Measurements from ENCODE around the gene MMP26.

MMP26 gene

GRCh38 chr11:4664786-4665185 lies 39.8 kb upstream of the MMP26 start:
- Histone ChIP-seq H3K4me3 (ENCODE audit: severe bottlenecking) (no peak overlapping the region), H3K9me3 (ENCODE audit: severe bottlenecking) (no peaks in the 10 kb centered on the region), H3K4me1 (ENCODE audit: insufficient read depth, poor library complexity, severe bottlenecking) (no peaks in the 10 kb centered on the region), H3K27ac (ENCODE audit: poor library complexity, severe bottlenecking) (no peak overlapping the region), H3K36me3 (ENCODE audit: low read depth) (no peaks in the 10 kb centered on the region), H3K27me3 (ENCODE audit: insufficient read depth, poor library complexity, severe bottlenecking) (no peaks in the 10 kb centered on the region)
- no peak for TF ChIP-seq CTCF (IDR thresholded peaks at IDR 0.05; ENCODE audit: poor library complexity, severe bottlenecking)
- no peak for ATAC-seq (ENCODE audit: low read depth)
- DNase-seq (ENCODE audit: low spot score), result no peak

- no peak for TF ChIP-seq CTCF (IDR thresholded peaks at IDR 0.05; ENCODE audit: poor library complexity, severe bottlenecking)
- ATAC-seq (ENCODE audit: low read depth) (no peak), DNase-seq (ENCODE audit: low spot score) (no peak)
- no peaks in the 10 kb centered on the region for H3K9me3 ChIP-seq (ENCODE audit: severe bottlenecking)
- no peak overlapping the region for H3K4me3 ChIP-seq (ENCODE audit: severe bottlenecking)
- H3K4me1 ChIP-seq (ENCODE audit: insufficient read depth, poor library complexity, severe bottlenecking), result no peaks in the 10 kb centered on the region
- no peaks in the 10 kb centered on the region for H3K36me3 ChIP-seq (ENCODE audit: low read depth)
- no peaks in the 10 kb centered on the region for H3K27me3 ChIP-seq (ENCODE audit: insufficient read depth, poor library complexity, severe bottlenecking)
- no peak overlapping the region for H3K27ac ChIP-seq (ENCODE audit: poor library complexity, severe bottlenecking)
Observed at GRCh38 chr11:4665424-4665823, 39.2 kb upstream of the MMP26 start.

- Histone ChIP-seq H3K9me3 (ENCODE audit: severe bottlenecking) (no peaks in the 10 kb centered on the region), H3K36me3 (ENCODE audit: low read depth) (no peaks in the 10 kb centered on the region), H3K4me3 (ENCODE audit: severe bottlenecking) (no peak overlapping the region), H3K27ac (ENCODE audit: poor library complexity, severe bottlenecking) (no peak overlapping the region), H3K27me3 (ENCODE audit: insufficient read depth, poor library complexity, severe bottlenecking) (no peaks in the 10 kb centered on the region), H3K4me1 (ENCODE audit: insufficient read depth, poor library complexity, severe bottlenecking) (no peaks in the 10 kb centered on the region)
- ATAC-seq (ENCODE audit: low read depth), result no peak
- no peak for DNase-seq (ENCODE audit: low spot score)
- TF ChIP-seq CTCF (IDR thresholded peaks at IDR 0.05; ENCODE audit: poor library complexity, severe bottlenecking), result no peak
Observed at GRCh38 chr11:4671741-4672140, 32.8 kb upstream of the MMP26 start.

- no peaks in the 10 kb centered on the region for H3K9me3 ChIP-seq (ENCODE audit: severe bottlenecking)
- H3K36me3 ChIP-seq (ENCODE audit: low read depth), result no peaks in the 10 kb centered on the region
- H3K27me3 ChIP-seq (ENCODE audit: insufficient read depth, poor library complexity, severe bottlenecking), result no peaks in the 10 kb centered on the region
- no peaks in the 10 kb centered on the region for H3K4me1 ChIP-seq (ENCODE audit: insufficient read depth, poor library complexity, severe bottlenecking)
- no peak for ATAC-seq (ENCODE audit: low read depth)
- no peak for TF ChIP-seq CTCF (IDR thresholded peaks at IDR 0.05; ENCODE audit: poor library complexity, severe bottlenecking)
- no peak overlapping the region for H3K4me3 ChIP-seq (ENCODE audit: severe bottlenecking)
- no peak overlapping the region for H3K27ac ChIP-seq (ENCODE audit: poor library complexity, severe bottlenecking)
- no peak for DNase-seq (ENCODE audit: low spot score)
Observed at GRCh38 chr11:4672470-4672869, 32.1 kb upstream of the MMP26 start.

GRCh38 chr11:4673781-4674180 lies 30.8 kb upstream of the MMP26 start:
- H3K4me1 ChIP-seq (ENCODE audit: insufficient read depth, poor library complexity, severe bottlenecking), result no peaks in the 10 kb centered on the region
- no peak for TF ChIP-seq CTCF (IDR thresholded peaks at IDR 0.05; ENCODE audit: poor library complexity, severe bottlenecking)

More at GRCh38 chr11:4673781-4674180, 30.8 kb upstream of the MMP26 start:
- no peaks in the 10 kb centered on the region for H3K36me3 ChIP-seq (ENCODE audit: low read depth)
- no peaks in the 10 kb centered on the region for H3K9me3 ChIP-seq (ENCODE audit: severe bottlenecking)
- DNase-seq (ENCODE audit: low spot score) (no peak), ATAC-seq (ENCODE audit: low read depth) (no peak)
- no peaks in the 10 kb centered on the region for H3K27me3 ChIP-seq (ENCODE audit: insufficient read depth, poor library complexity, severe bottlenecking)
- no peak overlapping the region for H3K4me3 ChIP-seq (ENCODE audit: severe bottlenecking)
- H3K27ac ChIP-seq (ENCODE audit: poor library complexity, severe bottlenecking), result no peak overlapping the region
